Cardiac fibroblast (primary cell): ENCODE results near the gene PPP6R2.

Experiments used
- DNase-seq, 2 donors: peaks; one replicate each; pipeline versions ENCODE4 v3.0.0 to v3.0.0-alpha.2; 2010; ENCODE audit warnings: low read depth in 2 of 2
- H3K4me3 ChIP-seq, 2 donors: replicated peaks in 1 of 2; 1 replicate in 1 of 2; 2 replicates in 1 of 2; pipeline ENCODE4 v1.5.1; 2011; ENCODE audit warnings: low read depth in 2 of 2, low read length in 2 of 2, mild to moderate bottlenecking in 2 of 2, moderate library complexity in 1 of 2
- CTCF ChIP-seq: IDR thresholded peaks from one replicate; pipeline ENCODE4 v1.5.1; 2011; ENCODE audit warnings: low read depth, mild to moderate bottlenecking, low read length, inconsistent platforms

Gene PPP6R2

GRCh38 chr22:50489363-50490243 lies 146.5 kb downstream of the PPP6R2 start:
- no peak overlapping the region for H3K4me3 ChIP-seq
- no peak for DNase-seq
- no peak for TF ChIP-seq CTCF

DNA sequence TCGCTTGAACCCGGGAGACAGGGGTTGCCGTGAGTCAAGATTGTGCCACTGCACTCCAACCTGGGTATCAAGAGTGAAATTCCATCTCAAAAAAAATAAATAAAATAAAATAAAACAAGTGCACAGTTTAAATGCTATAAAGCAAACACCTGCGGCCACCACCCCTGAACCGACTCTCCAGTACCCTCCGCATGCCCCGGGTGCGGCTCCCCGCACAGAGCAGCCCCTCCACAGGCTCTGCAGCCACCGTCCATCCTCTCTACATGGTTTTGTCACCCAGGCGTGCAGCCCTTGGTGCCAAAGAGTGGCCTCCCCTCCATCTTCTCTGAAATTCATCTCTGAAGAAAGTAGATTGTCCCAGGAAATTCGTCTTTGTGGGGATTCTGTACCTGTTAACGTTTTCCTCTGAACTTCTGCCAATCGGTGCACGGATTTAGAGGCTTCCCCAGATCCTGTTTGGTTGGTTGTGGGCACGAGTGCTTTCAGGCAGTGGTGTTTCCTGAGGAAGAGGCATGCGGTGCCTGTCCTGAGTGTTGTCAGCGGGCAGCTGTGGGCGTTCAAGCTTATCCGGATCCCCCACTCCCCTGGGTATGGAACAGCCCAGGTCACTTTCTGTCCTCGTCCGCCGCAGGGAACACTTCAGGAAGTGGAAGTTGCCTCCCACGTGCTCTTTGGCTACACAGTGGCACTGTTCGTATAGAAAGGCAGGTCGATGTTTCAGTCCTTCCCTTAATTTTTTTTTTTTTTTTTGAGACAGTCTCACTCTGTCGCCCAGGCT lies 147.6 kb downstream of the PPP6R2 start:
- H3K4me3 ChIP-seq: no peak overlapping the region
- no peak for DNase-seq
- TF ChIP-seq CTCF: no peak
